ENCODE data around the gene ADAMTS15. TPM values are rescaled to one million over a fixed set of nuclear protein-coding genes. Genes with fewer than 3 reads are reported as not detected.

The ADAMTS15 gene
- total RNA-seq, 6 experiments from 2014 or later = 0.19 to 1.1 (median 0.31) TPM; not detected in 1

DNA sequence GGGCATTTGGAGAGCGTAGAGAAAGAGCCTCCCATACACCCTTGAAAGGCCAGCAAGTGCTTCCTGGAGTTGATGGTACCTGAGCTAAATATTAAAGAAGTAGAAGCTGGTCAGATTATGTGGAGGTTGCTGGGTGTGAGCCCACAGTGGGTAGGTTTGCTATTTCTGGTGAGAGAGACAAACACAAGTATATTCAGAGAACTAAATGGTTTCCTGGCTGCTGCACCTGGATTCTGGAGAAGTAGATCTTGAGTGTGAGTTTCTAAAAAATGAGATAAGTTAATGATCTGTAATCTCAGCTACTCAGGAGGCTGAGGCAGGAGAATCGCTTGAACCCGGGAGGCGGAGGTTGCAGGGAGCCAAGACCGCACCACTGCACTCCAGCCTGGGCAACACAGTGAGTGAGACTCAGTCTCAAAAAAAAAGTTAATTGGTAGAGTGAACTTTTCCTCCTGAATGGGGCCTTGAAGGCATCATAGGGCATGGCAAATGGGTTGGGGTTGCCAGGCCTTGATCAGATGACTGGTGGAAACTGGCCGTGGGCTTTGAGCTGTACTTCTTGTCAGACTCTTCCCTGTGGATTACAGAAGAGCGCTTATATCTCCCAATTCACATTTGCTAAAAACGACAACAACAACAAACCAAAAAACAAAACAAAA is 75.8 kb downstream of the ADAMTS15 start:
- no peaks in the 10 kb centered on the region for H3K4me1 ChIP-seq
- TF ChIP-seq POLR2A (IDR thresholded peaks at IDR 0.05) = no peak
- TF ChIP-seq, protein P1, sequence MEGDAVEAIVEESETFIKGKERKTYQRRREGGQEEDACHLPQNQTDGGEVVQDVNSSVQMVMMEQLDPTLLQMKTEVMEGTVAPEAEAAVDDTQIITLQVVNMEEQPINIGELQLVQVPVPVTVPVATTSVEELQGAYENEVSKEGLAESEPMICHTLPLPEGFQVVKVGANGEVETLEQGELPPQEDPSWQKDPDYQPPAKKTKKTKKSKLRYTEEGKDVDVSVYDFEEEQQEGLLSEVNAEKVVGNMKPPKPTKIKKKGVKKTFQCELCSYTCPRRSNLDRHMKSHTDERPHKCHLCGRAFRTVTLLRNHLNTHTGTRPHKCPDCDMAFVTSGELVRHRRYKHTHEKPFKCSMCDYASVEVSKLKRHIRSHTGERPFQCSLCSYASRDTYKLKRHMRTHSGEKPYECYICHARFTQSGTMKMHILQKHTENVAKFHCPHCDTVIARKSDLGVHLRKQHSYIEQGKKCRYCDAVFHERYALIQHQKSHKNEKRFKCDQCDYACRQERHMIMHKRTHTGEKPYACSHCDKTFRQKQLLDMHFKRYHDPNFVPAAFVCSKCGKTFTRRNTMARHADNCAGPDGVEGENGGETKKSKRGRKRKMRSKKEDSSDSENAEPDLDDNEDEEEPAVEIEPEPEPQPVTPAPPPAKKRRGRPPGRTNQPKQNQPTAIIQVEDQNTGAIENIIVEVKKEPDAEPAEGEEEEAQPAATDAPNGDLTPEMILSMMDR (IDR thresholded peaks at IDR 0.05) = no peak
- DNase-seq (no peak), ATAC-seq (no peak)
- H3K27ac ChIP-seq = no peak overlapping the region
- intact Hi-C loops (cut with DNase I) = no loop called here
- no peaks in the 10 kb centered on the region for H3K27me3 ChIP-seq
- no peak overlapping the region for H3K4me3 ChIP-seq
- 64% methylated on average over 7 of the region's 8 CpGs for WGBS (ENCODE audit: insufficient coverage, low coverage, low lambda C conversion rate, missing lambda C conversion rate)
- H3K36me3 ChIP-seq = no peaks in the 10 kb centered on the region
- no peaks in the 10 kb centered on the region for H3K9me3 ChIP-seq

DNA sequence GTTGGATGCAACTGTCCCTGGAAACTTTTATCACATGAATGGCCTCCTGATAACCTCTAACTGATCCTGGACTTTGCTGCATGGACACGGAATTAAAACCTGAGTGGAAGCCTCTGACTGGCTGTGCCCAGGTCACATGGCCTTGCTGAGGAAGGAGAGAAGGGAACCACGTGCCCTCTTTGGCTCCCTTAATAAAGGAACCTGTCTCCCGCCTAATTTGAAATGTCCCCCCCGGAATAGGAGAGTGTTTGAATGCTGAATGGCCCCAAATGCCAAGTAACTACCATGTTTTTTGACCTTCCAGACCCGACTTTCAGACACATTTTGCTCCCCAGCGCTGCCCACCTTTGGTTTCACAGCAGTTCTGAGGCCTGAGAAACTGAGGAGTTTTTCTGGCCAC is 76.9 kb downstream of the ADAMTS15 start:
- Histone ChIP-seq H3K27me3 (no peaks in the 10 kb centered on the region), H3K9me3 (no peaks in the 10 kb centered on the region), H3K36me3 (no peaks in the 10 kb centered on the region), H3K4me1 (no peaks in the 10 kb centered on the region), H3K4me3 (no peak overlapping the region), H3K27ac (no peak overlapping the region)
- no peak for DNase-seq
- ATAC-seq = no peak
- 54% methylated on average over 5 of the region's 6 CpGs for WGBS (ENCODE audit: insufficient coverage, low coverage, low lambda C conversion rate, missing lambda C conversion rate)
- TF ChIP-seq, protein P1 (IDR thresholded peaks at IDR 0.05) = no peak
- no peak for TF ChIP-seq POLR2A (IDR thresholded peaks at IDR 0.05)
- intact Hi-C loops (cut with DNase I) = no loop called here

Other genes with a start within 250 kb of the ADAMTS15 start
- 10 to 100 TPM; 16.3 to 22.4 (median 18.4) TPM for gene ZBTB44, start 133.7 kb upstream of the ADAMTS15 start, total RNA-seq
- under 1 TPM in 1 of 6 experiments, not detected in 5; 0.11 TPM for gene ADAMTS8, start 20.0 kb upstream of the ADAMTS15 start, total RNA-seq